Adrenal gland (tissue), 5 donors: ENCODE measurements around the gene CUL3.

Source experiments
- POLR2A ChIP-seq, 2 donors: fragments of 450-650 bp; IDR thresholded peaks; one replicate each; pipeline ENCODE4 v1.6.1; 2017; ENCODE audit warnings: antibody characterized with exemption in 2 of 2, mild to moderate bottlenecking in 2 of 2, moderate library complexity in 1 of 2
- TF ChIP-seq, protein P1 (sequence below), 6 experiments: fragments of 450-650 bp in 4 of 6; fragments of 200-600 bp in 2 of 6; sonication (generic) in 1 of 6; IDR thresholded peaks; 1 replicate in 5 of 6; 2 replicates in 1 of 6; pipeline versions ENCODE4 v1.5.1 to v1.8.0; 2016 to 2021; ENCODE audit warnings: antibody characterized with exemption in 6 of 6, mild to moderate bottlenecking in 2 of 6, moderate library complexity in 1 of 6
- donor health status: DM: no; HTN: no; CAD: no.

DNA sequence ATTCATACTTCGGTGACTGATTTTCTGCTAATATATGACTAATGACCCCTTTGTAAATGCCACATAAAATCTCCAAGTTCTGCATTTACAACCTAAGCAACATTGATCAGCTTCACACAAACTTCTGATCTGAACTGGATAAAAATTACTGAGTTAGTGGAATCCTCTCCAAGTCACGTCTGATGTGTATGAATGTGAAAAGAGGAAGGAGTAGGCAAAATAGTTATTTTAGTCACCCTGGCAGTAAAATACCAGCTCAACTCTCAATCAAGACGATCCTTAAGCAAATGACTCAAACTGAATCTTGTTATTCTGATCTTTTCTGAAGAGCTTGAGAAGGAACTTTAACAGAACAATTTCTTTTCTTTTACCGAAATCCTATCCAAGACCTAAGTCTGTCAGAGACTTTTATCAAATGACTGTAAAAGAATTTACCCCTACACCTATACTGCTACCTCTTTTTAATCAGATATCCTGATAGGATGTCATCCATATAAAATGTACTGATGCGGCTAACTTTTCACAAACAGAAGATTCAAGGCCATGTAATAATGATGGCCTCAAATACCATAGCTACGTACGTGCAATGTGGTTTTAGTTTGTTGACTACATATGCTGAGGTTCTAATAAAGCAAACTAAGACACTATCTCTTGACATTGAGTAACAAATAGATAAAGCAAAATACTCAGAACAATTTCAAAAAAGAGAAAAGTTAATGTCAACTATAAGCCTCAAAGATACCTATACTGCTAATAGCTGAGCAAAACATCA is 23.7 kb downstream of the CUL3 start:
- TF ChIP-seq, protein P1, sequence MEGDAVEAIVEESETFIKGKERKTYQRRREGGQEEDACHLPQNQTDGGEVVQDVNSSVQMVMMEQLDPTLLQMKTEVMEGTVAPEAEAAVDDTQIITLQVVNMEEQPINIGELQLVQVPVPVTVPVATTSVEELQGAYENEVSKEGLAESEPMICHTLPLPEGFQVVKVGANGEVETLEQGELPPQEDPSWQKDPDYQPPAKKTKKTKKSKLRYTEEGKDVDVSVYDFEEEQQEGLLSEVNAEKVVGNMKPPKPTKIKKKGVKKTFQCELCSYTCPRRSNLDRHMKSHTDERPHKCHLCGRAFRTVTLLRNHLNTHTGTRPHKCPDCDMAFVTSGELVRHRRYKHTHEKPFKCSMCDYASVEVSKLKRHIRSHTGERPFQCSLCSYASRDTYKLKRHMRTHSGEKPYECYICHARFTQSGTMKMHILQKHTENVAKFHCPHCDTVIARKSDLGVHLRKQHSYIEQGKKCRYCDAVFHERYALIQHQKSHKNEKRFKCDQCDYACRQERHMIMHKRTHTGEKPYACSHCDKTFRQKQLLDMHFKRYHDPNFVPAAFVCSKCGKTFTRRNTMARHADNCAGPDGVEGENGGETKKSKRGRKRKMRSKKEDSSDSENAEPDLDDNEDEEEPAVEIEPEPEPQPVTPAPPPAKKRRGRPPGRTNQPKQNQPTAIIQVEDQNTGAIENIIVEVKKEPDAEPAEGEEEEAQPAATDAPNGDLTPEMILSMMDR (IDR thresholded peaks at IDR 0.05), result no peak
- no peak for TF ChIP-seq POLR2A (IDR thresholded peaks at IDR 0.05)
